ENCODE data around the gene MLXIPL. TPM values are rescaled to one million over a fixed set of nuclear protein-coding genes. Genes with fewer than 3 reads are reported as not detected.
"Not testable (repeated sequence)": the region's sequence is repeated elsewhere in the genome, so short reads cannot be mapped to it uniquely, and the experiment has no call there.

MLXIPL gene
- total RNA-seq, 1 donor from 2014 or later, result 1.1 TPM

DNA sequence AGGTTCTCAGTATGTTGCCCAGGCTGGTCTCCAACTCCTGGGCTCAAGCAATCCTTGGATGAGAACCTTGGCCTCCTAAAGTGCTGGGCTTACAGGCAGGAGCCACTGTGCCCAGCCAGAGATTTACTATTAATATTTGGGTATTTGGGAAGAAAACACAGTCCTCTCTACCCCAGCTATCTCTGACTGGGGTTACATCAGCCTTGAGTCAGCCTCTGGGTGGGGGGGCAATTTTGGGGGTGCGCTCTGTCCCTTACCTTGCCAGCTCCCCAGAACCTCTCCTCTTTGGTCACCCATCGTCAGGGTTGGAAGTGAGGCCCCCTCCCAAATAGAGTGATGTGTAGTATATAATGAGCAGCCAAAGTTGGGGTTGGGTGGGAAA, 1.8 kb downstream of the MLXIPL start:
- H3K27me3 Mint-ChIP-seq (ENCODE audit: low read depth), result peaks cover 71% of the 10 kb centered on the region
- H3K36me3 Mint-ChIP-seq (ENCODE audit: low read depth), result no peaks in the 10 kb centered on the region
- H3K4me3 Mint-ChIP-seq, result peak overlapping the region; percentile 31
- no peaks in the 10 kb centered on the region for H3K9me3 Mint-ChIP-seq
- no peaks in the 10 kb centered on the region for H3K4me1 Mint-ChIP-seq
- H3K27ac Mint-ChIP-seq (ENCODE audit: unreplicated experiment), result no peak overlapping the region
- no peak for DNase-seq (ENCODE audit: low read depth, low spot score)
- TF ChIP-seq, protein P1, sequence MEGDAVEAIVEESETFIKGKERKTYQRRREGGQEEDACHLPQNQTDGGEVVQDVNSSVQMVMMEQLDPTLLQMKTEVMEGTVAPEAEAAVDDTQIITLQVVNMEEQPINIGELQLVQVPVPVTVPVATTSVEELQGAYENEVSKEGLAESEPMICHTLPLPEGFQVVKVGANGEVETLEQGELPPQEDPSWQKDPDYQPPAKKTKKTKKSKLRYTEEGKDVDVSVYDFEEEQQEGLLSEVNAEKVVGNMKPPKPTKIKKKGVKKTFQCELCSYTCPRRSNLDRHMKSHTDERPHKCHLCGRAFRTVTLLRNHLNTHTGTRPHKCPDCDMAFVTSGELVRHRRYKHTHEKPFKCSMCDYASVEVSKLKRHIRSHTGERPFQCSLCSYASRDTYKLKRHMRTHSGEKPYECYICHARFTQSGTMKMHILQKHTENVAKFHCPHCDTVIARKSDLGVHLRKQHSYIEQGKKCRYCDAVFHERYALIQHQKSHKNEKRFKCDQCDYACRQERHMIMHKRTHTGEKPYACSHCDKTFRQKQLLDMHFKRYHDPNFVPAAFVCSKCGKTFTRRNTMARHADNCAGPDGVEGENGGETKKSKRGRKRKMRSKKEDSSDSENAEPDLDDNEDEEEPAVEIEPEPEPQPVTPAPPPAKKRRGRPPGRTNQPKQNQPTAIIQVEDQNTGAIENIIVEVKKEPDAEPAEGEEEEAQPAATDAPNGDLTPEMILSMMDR (conservative IDR thresholded peaks at IDR 0.05), result no peak

DNA sequence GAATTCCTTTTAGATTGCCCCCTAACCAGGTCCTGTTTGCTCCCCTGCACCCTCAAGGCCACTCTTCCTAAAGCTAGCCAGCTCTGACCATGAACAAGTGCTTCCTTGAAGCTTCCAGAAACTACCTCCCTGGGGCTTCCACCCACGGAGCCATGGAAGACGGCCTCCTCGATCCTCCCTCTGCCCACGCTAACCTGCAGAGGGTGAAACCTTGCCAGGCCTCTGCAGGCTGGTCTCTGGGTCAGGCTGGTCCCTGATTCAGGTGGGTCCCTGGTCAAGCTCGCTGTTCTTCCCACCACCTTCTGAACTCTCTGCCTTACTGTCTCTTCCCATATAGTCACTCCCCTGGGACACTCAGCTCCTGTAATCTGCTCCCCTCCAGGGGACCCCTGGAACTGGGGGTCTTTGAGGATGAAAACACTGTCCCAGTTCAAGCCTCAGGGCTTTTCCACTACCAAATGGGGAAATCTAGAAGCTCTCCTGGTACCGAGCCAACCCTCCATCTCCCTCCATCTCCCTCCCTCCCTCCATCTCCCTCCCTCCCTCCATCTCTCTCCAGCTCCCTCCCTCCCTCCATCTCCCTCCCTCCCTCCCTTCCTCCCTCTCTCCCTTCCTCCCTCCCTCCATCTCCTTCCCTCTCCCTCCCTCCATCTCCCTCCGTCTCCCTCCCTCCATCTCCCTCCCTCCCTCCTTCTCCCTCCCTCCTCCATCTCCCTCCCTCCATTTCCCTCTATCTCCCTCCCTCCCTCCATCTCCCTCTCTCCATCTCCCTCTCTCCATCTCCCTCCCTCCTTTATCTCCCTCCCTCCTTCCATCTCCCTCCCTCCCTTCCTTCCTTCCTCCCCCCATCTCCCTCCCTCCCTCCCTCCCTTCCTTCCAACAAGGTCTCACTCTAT, 2.9 kb downstream of the MLXIPL start:
- no peak for DNase-seq (ENCODE audit: low read depth, low spot score)
- Mint-ChIP-seq H3K27ac (ENCODE audit: unreplicated experiment) (no peak overlapping the region), H3K27me3 (ENCODE audit: low read depth) (peaks cover 61% of the 10 kb centered on the region), H3K36me3 (ENCODE audit: low read depth) (no peaks in the 10 kb centered on the region), H3K4me1 (no peaks in the 10 kb centered on the region), H3K4me3 (no peak overlapping the region), H3K9me3 (no peaks in the 10 kb centered on the region)
- TF ChIP-seq, protein P1 (conservative IDR thresholded peaks at IDR 0.05), result no peak

DNA sequence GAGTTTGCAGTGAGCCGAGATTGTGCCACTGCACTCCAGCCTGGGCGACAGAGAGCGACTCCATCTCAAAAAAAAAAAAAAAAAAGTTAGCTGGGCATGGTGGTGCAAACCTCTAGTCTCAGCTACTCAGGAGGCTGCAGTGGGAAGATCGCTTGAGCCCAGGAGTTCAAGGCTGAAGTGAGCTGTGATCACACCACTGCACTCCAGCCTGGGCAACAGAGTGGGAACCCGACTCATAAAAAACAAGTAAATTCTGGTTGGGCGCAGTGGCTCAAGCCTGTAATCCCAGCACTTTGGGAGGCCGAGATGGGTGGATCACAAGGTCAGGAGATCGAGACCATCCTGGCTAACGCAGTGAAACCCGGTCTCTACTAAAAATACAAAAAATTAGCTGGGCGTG, 4.9 kb downstream of the MLXIPL start:
- H3K9me3 Mint-ChIP-seq; H3K36me3 Mint-ChIP-seq (ENCODE audit: low read depth); H3K27ac Mint-ChIP-seq (ENCODE audit: unreplicated experiment); H3K4me3 Mint-ChIP-seq; H3K4me1 Mint-ChIP-seq; DNase-seq (ENCODE audit: low read depth, low spot score): not testable (repeated sequence)
- peaks cover 42% of the 10 kb centered on the region for H3K27me3 Mint-ChIP-seq (ENCODE audit: low read depth)

DNA sequence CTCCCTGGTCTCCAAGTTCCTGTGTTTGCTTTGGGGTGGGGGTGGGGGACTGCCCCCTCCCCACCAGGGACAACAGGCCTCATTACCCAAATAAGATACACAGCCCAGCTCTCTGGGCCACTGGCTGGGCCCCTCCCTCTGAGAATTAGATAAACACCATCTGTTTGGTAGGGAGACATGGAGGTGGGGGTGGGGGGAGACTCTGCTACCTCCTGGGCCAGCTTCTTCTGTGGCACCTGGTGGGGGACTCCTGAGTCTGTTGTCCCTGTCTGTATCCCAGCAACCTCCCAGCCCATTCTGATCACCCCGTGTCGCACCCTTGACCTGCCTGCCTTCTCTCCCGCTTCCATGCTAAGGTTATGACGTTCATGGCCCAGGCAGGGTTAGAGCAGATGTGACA, 5.8 kb downstream of the MLXIPL start:
- H3K27ac Mint-ChIP-seq (ENCODE audit: unreplicated experiment), result no peak overlapping the region
- H3K36me3 Mint-ChIP-seq (ENCODE audit: low read depth), result no peaks in the 10 kb centered on the region
- peaks cover 42% of the 10 kb centered on the region for H3K27me3 Mint-ChIP-seq (ENCODE audit: low read depth)
- no peaks in the 10 kb centered on the region for H3K9me3 Mint-ChIP-seq
- TF ChIP-seq, protein P1 (conservative IDR thresholded peaks at IDR 0.05), result no peak
- H3K4me3 Mint-ChIP-seq, result no peak overlapping the region
- no peak for DNase-seq (ENCODE audit: low read depth, low spot score)
- H3K4me1 Mint-ChIP-seq, result no peaks in the 10 kb centered on the region

DNA sequence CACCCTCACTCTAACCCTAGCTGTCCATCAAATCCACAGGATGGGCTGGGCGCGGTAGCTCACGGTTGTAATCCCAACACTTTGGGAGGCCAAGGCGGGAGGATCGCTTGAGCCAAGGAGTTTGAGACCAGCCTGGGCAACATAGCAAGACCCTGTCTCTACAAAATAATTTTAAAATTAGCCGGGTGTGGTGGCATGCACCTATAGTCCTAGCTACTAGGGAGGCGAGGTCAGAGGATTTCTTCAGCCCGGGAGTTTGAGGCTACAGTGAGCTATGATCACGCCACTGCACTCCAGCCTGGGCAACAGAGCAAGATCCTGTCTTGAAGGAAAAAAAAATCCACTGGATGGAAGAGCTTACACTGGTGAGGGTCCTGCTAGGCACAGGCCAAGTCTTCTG, 6.8 kb downstream of the MLXIPL start:
- H3K4me1 Mint-ChIP-seq; H3K36me3 Mint-ChIP-seq (ENCODE audit: low read depth); H3K4me3 Mint-ChIP-seq; H3K9me3 Mint-ChIP-seq; DNase-seq (ENCODE audit: low read depth, low spot score); H3K27ac Mint-ChIP-seq (ENCODE audit: unreplicated experiment): not testable (repeated sequence)
- H3K27me3 Mint-ChIP-seq (ENCODE audit: low read depth), result peaks cover 35% of the 10 kb centered on the region

GRCh38 chr7:73615886-73616285, 8.4 kb downstream of the MLXIPL start:
- no peak overlapping the region for H3K4me3 Mint-ChIP-seq
- TF ChIP-seq, protein P1 (conservative IDR thresholded peaks at IDR 0.05), result no peak
- DNase-seq (ENCODE audit: low read depth, low spot score), result no peak
- no peak overlapping the region for H3K27ac Mint-ChIP-seq (ENCODE audit: unreplicated experiment)
- H3K27me3 Mint-ChIP-seq (ENCODE audit: low read depth), result peaks cover 22% of the 10 kb centered on the region
- no peaks in the 10 kb centered on the region for H3K4me1 Mint-ChIP-seq
- no peaks in the 10 kb centered on the region for H3K9me3 Mint-ChIP-seq
- no peaks in the 10 kb centered on the region for H3K36me3 Mint-ChIP-seq (ENCODE audit: low read depth)

GRCh38 chr7:73614937-73615336, 9.4 kb downstream of the MLXIPL start:
- not testable (repeated sequence) for DNase-seq (ENCODE audit: low read depth, low spot score); H3K27ac Mint-ChIP-seq (ENCODE audit: unreplicated experiment); H3K4me1 Mint-ChIP-seq; H3K4me3 Mint-ChIP-seq; H3K9me3 Mint-ChIP-seq; H3K36me3 Mint-ChIP-seq (ENCODE audit: low read depth)
- peaks cover 18% of the 10 kb centered on the region for H3K27me3 Mint-ChIP-seq (ENCODE audit: low read depth)

Data from neural crest cell (in vitro differentiated cells).